Measurements from ENCODE around the gene HIBADH. TPM values are rescaled to one million over a fixed set of nuclear protein-coding genes. Genes with fewer than 3 reads are reported as not detected.

HIBADH gene
- total RNA-seq, 2 donors from 2014 or later: 21.7 to 30.7 TPM

DNA sequence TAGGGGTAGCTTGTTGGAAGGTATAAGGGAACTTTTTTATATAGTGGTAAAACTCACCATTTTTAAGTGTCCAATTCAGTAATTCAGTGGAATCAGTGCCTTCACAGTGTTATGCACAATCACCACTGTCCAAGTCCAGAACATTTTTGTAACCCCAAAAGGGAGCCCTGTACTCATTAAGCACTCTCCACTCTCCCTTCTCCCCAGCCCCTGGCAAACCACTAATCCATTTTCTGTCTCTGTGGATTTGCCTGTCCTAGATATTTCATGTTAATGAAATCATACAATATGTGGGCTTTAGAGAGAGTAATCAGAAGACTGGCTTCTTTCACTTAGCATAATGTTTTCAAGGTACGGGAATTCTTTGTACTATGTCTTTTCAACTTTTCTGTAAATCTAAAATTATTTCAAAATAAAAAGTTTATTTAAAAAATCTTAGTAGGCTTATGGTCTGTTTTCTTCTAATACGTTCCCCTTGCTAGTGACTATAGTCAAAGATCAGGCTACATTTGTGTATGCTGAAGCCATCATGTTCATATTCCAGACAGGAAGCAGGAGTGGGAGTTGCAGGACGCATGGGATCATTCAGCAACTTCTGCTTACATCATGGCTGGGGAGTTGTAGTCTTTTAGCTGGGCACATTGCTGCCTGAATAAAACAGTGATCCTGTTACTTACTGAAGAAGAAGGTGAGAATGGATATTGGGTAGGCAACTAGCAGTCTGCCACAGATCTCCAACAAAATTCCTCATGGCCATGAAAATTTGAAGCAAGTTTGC is 41.9 kb upstream of the HIBADH start:
- ATAC-seq (ENCODE audit: insufficient number of reproducible peaks, low FRiP score, low read depth): no peak

DNA sequence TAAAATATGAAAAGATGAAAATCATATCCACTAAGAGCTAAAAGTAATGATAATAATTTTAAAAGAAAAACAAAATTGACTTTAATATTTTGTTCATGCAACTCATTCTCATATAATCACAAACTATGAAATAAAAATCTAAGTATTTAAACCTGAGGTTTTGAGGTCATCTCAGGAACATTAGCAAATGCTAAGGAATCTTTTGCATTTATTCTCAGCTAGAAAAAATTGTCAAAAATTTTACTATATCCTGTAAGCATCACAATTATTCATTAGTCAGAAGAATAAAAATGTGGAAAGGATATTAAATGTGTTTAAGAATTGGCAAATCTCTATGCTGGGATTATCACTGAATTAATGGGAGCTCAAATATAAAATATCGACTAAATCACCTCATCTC is 40.5 kb upstream of the HIBADH start:
- ATAC-seq (ENCODE audit: insufficient number of reproducible peaks, low FRiP score, low read depth) (no peak), DNase-seq (ENCODE audit: low spot score) (no peak)
- Histone ChIP-seq H3K9me3 (no peaks in the 10 kb centered on the region), H3K4me3 (no peak overlapping the region), H3K27me3 (replicated peaks; ENCODE audit: insufficient read depth) (no peaks in the 10 kb centered on the region), H3K4me1 (ENCODE audit: control insufficient read depth in 1 of 2, low read depth in 2 of 2) (no peaks in the 10 kb centered on the region), H3K27ac (no peak overlapping the region), H3K36me3 (no peaks in the 10 kb centered on the region)
- TF ChIP-seq, protein P1, sequence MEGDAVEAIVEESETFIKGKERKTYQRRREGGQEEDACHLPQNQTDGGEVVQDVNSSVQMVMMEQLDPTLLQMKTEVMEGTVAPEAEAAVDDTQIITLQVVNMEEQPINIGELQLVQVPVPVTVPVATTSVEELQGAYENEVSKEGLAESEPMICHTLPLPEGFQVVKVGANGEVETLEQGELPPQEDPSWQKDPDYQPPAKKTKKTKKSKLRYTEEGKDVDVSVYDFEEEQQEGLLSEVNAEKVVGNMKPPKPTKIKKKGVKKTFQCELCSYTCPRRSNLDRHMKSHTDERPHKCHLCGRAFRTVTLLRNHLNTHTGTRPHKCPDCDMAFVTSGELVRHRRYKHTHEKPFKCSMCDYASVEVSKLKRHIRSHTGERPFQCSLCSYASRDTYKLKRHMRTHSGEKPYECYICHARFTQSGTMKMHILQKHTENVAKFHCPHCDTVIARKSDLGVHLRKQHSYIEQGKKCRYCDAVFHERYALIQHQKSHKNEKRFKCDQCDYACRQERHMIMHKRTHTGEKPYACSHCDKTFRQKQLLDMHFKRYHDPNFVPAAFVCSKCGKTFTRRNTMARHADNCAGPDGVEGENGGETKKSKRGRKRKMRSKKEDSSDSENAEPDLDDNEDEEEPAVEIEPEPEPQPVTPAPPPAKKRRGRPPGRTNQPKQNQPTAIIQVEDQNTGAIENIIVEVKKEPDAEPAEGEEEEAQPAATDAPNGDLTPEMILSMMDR (IDR thresholded peaks at IDR 0.05): no peak

More for the DNA sequence above, 41.9 kb upstream of the HIBADH start:
- no peaks in the 10 kb centered on the region for H3K27me3 ChIP-seq (replicated peaks; ENCODE audit: insufficient read depth)
- H3K36me3 ChIP-seq: no peaks in the 10 kb centered on the region
- H3K4me1 ChIP-seq (ENCODE audit: control insufficient read depth in 1 of 2, low read depth in 2 of 2): peaks cover 0 to 11% of the 10 kb centered on the region in 2 donors
- H3K9me3 ChIP-seq: no peaks in the 10 kb centered on the region
- no peak overlapping the region for H3K4me3 ChIP-seq
- DNase-seq (ENCODE audit: low spot score): no peak
- no peak overlapping the region for H3K27ac ChIP-seq
- TF ChIP-seq, protein P1 (IDR thresholded peaks at IDR 0.05): no peak

DNA sequence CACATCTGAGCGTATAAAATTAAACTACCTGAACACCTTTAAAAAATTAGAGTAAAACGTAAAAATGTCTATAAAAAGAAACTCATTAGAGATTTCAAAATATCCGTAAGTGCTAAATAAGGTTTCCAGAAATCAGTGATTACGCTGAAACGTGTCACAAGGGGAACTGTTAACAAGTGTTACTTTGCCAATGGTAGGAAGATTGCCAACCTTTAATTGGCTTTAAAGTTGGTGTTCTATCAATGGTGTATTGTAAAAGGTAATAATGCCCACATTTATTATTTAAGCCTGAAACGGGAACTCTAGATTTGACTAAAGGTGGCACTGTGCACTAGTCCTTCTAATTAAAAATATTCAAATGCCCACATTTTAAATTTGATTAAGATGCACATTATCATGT is 37.8 kb upstream of the HIBADH start:
- ATAC-seq (ENCODE audit: insufficient number of reproducible peaks, low FRiP score, low read depth): no peak
- Histone ChIP-seq H3K4me3 (no peak overlapping the region), H3K27me3 (replicated peaks; ENCODE audit: insufficient read depth) (no peaks in the 10 kb centered on the region), H3K4me1 (ENCODE audit: control insufficient read depth in 1 of 2, low read depth in 2 of 2) (no peaks in the 10 kb centered on the region), H3K27ac (no peak overlapping the region), H3K9me3 (no peaks in the 10 kb centered on the region), H3K36me3 (no peaks in the 10 kb centered on the region)
- TF ChIP-seq, protein P1 (IDR thresholded peaks at IDR 0.05): no peak
- no peak for DNase-seq (ENCODE audit: low spot score)

DNA sequence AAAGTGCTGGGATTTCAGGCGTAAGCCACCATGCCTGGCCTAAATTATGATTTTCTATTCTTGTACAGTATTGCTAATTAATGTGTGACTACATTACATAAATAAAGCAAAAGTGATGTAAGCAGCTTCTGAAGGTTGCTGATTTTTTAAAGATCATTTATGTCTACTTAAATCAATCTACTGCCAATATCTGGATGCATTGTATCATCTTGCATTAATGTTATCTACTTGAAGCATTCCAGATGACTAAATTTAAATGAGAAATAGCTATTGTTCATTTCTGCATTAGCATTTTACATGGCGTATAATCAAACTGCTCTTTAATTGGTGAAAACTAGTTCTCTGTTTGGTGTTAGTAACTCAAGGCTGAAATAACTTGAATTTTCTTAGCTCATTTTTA is 37.1 kb upstream of the HIBADH start:
- ATAC-seq (ENCODE audit: insufficient number of reproducible peaks, low FRiP score, low read depth): no peak
- H3K4me1 ChIP-seq (ENCODE audit: control insufficient read depth in 1 of 2, low read depth in 2 of 2): no peaks in the 10 kb centered on the region
- no peaks in the 10 kb centered on the region for H3K36me3 ChIP-seq
- DNase-seq (ENCODE audit: low spot score): no peak
- H3K4me3 ChIP-seq: no peak overlapping the region
- TF ChIP-seq, protein P1 (IDR thresholded peaks at IDR 0.05): no peak
- no peak overlapping the region for H3K27ac ChIP-seq
- H3K27me3 ChIP-seq (replicated peaks; ENCODE audit: insufficient read depth): no peaks in the 10 kb centered on the region
- H3K9me3 ChIP-seq: no peaks in the 10 kb centered on the region

DNA sequence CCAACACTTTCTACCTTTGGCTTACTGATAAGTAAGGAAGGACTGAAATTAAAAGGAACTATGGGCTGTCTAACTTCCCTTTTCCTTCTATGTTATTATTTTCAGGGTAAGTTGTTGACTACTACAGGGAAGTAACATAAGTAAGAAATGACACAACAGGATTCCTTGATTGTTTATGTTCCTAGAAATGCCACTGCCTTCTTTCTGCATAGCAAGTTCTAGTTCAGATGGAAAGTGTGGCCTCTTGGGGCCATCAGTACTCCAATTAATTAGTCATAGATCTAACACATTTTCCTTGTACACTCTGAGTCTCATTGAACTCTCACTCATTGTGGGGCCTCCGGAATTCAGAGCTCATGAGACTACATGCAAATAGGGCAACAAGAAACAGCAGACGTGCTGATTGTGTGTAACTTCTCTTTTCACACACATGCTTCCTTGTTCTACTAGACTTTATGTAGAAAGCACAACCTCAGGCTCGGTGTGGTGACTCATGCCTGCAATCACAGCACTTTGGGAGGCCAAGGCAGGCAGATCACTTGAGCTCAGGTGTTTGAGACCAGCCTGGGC is 35.3 kb upstream of the HIBADH start:
- no peak for ATAC-seq (ENCODE audit: insufficient number of reproducible peaks, low FRiP score, low read depth)
- Histone ChIP-seq H3K4me3 (no peak overlapping the region), H3K27ac (no peak overlapping the region), H3K27me3 (replicated peaks; ENCODE audit: insufficient read depth) (no peaks in the 10 kb centered on the region), H3K36me3 (no peaks in the 10 kb centered on the region), H3K9me3 (no peaks in the 10 kb centered on the region), H3K4me1 (ENCODE audit: control insufficient read depth in 1 of 2, low read depth in 2 of 2) (no peaks in the 10 kb centered on the region)
- no peak for DNase-seq (ENCODE audit: low spot score)
- TF ChIP-seq, protein P1 (IDR thresholded peaks at IDR 0.05): no peak

Measured in thoracic aorta (tissue), 2 donors.